GM23338 (cell line): ENCODE results near the gene SRSF9. TPM values are rescaled to one million over a fixed set of nuclear protein-coding genes. Genes with fewer than 3 reads are reported as not detected.

ENCODE experiments used
- ATAC-seq: fragments of 200-7000 bp; cut with Tn5 transposase; 3 replicates; pipeline ENCODE4 v1.9.1; 2020
- DNase-seq: peaks from one replicate; pipeline ENCODE4 v3.0.0-alpha.2; 2015; ENCODE audit warnings: low spot score
- H2AFZ ChIP-seq: fragments of 200-600 bp; sonication (generic); 2 replicates; pipeline ENCODE4 v1.8.0; 2016; ENCODE audit warnings: antibody characterized with exemption, mild to moderate bottlenecking, moderate library complexity
- H3F3A ChIP-seq: fragments of 200-600 bp; sonication (generic); replicated peaks from 2 replicates; pipeline ENCODE4 v1.8.0; 2017; ENCODE audit warnings: antibody characterized with exemption, mixed run types, low read depth
- H3K27ac ChIP-seq: fragments of 200-600 bp; sonication (generic); 2 replicates; pipeline ENCODE4 v1.6.1; 2016; ENCODE audit warnings: low read depth
- H3K27me3 ChIP-seq: fragments of 200-600 bp; sonication (generic); 2 replicates; pipeline ENCODE4 v1.8.0; 2016; ENCODE audit warnings: mild to moderate bottlenecking, mixed run types, moderate library complexity; ENCODE audit not compliant: insufficient read depth
- H3K36me3 ChIP-seq: fragments of 200-600 bp; sonication (generic); 2 replicates; pipeline ENCODE4 v1.8.0; 2016; ENCODE audit warnings: mild to moderate bottlenecking; ENCODE audit not compliant: insufficient read depth
- H3K4me1 ChIP-seq: fragments of 200-600 bp; sonication (generic); 2 replicates; pipeline ENCODE4 v1.8.0; 2016; ENCODE audit warnings: mild to moderate bottlenecking, moderate library complexity; ENCODE audit not compliant: insufficient read depth
- H3K4me2 ChIP-seq: fragments of 200-600 bp; sonication (generic); 2 replicates; pipeline ENCODE4 v1.7.1; 2017; ENCODE audit warnings: mixed run types
- H3K4me3 ChIP-seq: fragments of 200-600 bp; sonication (generic); 2 replicates; pipeline ENCODE4 v1.6.1; 2016; ENCODE audit warnings: mixed run types
- H3K79me2 ChIP-seq: fragments of 200-600 bp; sonication (generic); replicated peaks from 2 replicates; pipeline ENCODE4 v1.8.0; 2017; ENCODE audit warnings: mild to moderate bottlenecking; ENCODE audit not compliant: insufficient read depth
- H3K9me2 ChIP-seq: fragments of 200-600 bp; sonication (generic); 2 replicates; pipeline ENCODE4 v1.8.0; 2017; ENCODE audit not compliant: insufficient read depth
- H4K20me1 ChIP-seq: fragments of 200-600 bp; sonication (generic); replicated peaks from 2 replicates; pipeline ENCODE4 v1.8.0; 2017; ENCODE audit warnings: mild to moderate bottlenecking; ENCODE audit not compliant: insufficient read depth
- H3K27ac Mint-ChIP-seq: 2 replicates; pipeline ENCODE4 v1.8.0; 2020; ENCODE audit warnings: inconsistent platforms, mild to moderate bottlenecking, moderate library complexity, mixed read lengths
- H3K27me3 Mint-ChIP-seq: 3 replicates; pipeline ENCODE4 v1.8.0; 2022; ENCODE audit warnings: low read depth, mild to moderate bottlenecking, moderate library complexity, mixed read lengths, inconsistent platforms; ENCODE audit not compliant: insufficient read depth, poor library complexity
- H3K36me3 Mint-ChIP-seq: 3 replicates; pipeline ENCODE4 v1.8.0; 2021; ENCODE audit warnings: low read depth, mild to moderate bottlenecking, inconsistent platforms, moderate library complexity, mixed read lengths
- H3K4me1 Mint-ChIP-seq: 3 replicates; pipeline ENCODE4 v1.8.0; 2020; ENCODE audit warnings: mild to moderate bottlenecking, inconsistent platforms, mixed read lengths
- H3K4me3 Mint-ChIP-seq: 3 replicates; pipeline ENCODE4 v1.8.0; 2021; ENCODE audit warnings: moderate library complexity, mild to moderate bottlenecking, inconsistent platforms, mixed read lengths
- H3K9me3 Mint-ChIP-seq: 3 replicates; pipeline ENCODE4 v1.8.0; 2020; ENCODE audit warnings: moderate library complexity, mild to moderate bottlenecking, inconsistent platforms, mixed read lengths
- CREB1 ChIP-seq: fragments of 250-450 bp; sonication (Bioruptor Pico); IDR thresholded peaks from 2 replicates; pipeline ENCODE4 v1.5.0; 2020; ENCODE audit warnings: low read depth, mild to moderate bottlenecking, moderate library complexity
- JUNB ChIP-seq: IDR thresholded peaks from one replicate; pipeline ENCODE4 v1.6.1; 2016; ENCODE audit warnings: antibody characterized with exemption; ENCODE audit not compliant: unreplicated experiment
- POLR2AphosphoS5 ChIP-seq: IDR thresholded peaks from 2 replicates; pipeline ENCODE4 v1.6.1; 2016; ENCODE audit warnings: antibody characterized with exemption, low read depth
- polyA plus RNA-seq: library from polyadenylated mRNA; unstranded; fragments of >200 nt; fragmentation: Nextera tagmentation; extraction: Ambion mirVana; gene quantifications from 2 replicates; pipeline ENCODE4 v1.2.1, GENCODE V29; 2016
- total RNA-seq: library from RNA; depleted of rRNA; stranded (reverse); fragments of >200 nt; shearing (Covaris generic); gene quantifications from 2 replicates; pipeline ENCODE4 v1.2.3, GENCODE V29; 2014
- TF ChIP-seq, protein P1 (sequence below): fragments of 250-450 bp; sonication (Bioruptor Pico); IDR thresholded peaks from 2 replicates; pipeline ENCODE4 v1.5.0; 2020; ENCODE audit warnings: mild to moderate bottlenecking, moderate library complexity
- TF ChIP-seq, protein P2 (sequence below): IDR thresholded peaks from one replicate; pipeline ENCODE4 v1.6.1; 2018; ENCODE audit warnings: antibody characterized with exemption; ENCODE audit not compliant: unreplicated experiment

Gene SRSF9
- total and polyA plus RNA-seq, 2 experiments from 2014 or later, result 250 to 481 TPM

DNA sequence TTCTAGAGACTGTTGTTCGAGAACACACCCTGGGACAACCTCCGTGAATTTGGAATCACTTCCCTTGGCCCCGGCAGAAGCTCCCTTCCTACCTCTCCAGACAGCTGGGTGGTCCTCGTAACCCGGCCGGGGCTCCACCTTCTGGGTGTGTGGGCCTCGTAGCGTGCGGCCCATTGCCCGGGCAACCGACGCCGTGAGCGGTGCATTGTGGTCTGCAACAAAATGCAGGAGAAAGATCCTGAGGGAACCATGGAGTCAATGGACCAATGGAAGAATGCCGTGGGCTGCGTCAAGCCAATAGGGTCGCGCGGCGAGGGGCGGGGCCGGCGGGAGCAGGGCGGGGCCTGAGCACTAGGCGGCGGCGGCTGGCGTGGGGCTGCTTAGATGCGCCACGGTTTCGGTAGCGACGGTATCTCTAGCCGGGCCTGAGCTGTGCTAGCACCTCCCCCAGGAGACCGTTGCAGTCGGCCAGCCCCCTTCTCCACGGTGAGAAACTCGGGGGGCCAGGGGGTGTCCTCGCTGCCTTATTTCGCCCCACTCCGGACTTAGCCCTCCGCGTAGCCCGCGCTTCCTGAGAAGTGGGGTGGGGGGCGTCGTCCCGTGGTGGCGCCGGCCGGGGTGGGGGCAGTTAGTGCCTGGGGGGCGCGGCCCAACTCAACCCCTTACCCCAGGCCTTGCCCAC is 26.3 kb upstream of the SRSF9 start, which contains the start of gene DYNLL1:
Gene DYNLL1, plus strand, starts transcription at position 383 of the 682 bp plus-strand sequence. CDS start 309 bp downstream, outside the sequence.
- peaks cover 23% of the 10 kb centered on the region for H3K79me2 ChIP-seq
- peak within 1 kb of the TSS; percentile 81 for H3K27ac ChIP-seq
- peak; percentile 91 for ATAC-seq

DNA sequence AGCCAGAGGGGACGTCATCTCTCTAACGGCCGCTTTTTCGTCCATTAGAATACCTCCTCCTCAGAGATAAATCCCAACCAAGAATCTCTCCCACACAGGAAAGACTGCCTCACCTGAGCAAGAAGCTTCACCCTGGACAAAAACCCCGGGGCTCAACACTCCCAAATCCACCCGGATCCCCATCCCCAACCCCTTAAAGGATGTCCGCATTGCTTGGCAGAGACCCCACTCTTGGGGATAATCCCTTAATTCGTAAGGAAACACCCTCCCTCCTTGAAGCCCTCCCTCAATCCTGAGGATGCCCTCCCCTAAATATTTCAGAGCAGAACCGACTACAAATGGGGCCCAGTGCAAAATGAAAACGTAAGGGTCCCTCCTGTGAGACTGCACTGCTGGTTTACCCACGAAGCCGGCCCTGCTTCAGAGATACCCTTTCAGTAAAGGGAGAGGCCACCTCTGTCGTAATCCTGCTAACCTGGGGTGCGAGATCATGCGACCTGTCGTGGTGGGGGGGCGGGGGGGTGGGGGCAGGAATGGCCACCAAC is 25.7 kb upstream of the SRSF9 start:
- Histone ChIP-seq H3K9me2 (no peaks in the 10 kb centered on the region), H3K27me3 (no peaks in the 10 kb centered on the region), H4K20me1 (peaks cover 19% of the 10 kb centered on the region), H2AFZ (peak overlapping the region; percentile 88), H3K4me2 (peak overlapping the region; percentile 81), H3K36me3 (peaks cover 10% of the 10 kb centered on the region; the same call in 1 of the 2 replicates), H3K4me1 (peaks cover 14% of the 10 kb centered on the region; the same call in 1 of the 2 replicates), H3K79me2 (peaks cover 23% of the 10 kb centered on the region), H3K27ac (no peak overlapping the region), H3K4me3 (peak overlapping the region; percentile 98), H3F3A (peaks cover 14% of the 10 kb centered on the region)
- Mint-ChIP-seq H3K27me3 (peaks cover 7% of the 10 kb centered on the region), H3K36me3 (peaks cover 34% of the 10 kb centered on the region), H3K4me3 (peak overlapping the region; percentile 97), H3K27ac (peak overlapping the region; percentile 91), H3K9me3 (peaks cover 2% of the 10 kb centered on the region; the same call in 2 of the 3 replicates), H3K4me1 (peaks cover 21% of the 10 kb centered on the region)
- TF ChIP-seq, protein P1, sequence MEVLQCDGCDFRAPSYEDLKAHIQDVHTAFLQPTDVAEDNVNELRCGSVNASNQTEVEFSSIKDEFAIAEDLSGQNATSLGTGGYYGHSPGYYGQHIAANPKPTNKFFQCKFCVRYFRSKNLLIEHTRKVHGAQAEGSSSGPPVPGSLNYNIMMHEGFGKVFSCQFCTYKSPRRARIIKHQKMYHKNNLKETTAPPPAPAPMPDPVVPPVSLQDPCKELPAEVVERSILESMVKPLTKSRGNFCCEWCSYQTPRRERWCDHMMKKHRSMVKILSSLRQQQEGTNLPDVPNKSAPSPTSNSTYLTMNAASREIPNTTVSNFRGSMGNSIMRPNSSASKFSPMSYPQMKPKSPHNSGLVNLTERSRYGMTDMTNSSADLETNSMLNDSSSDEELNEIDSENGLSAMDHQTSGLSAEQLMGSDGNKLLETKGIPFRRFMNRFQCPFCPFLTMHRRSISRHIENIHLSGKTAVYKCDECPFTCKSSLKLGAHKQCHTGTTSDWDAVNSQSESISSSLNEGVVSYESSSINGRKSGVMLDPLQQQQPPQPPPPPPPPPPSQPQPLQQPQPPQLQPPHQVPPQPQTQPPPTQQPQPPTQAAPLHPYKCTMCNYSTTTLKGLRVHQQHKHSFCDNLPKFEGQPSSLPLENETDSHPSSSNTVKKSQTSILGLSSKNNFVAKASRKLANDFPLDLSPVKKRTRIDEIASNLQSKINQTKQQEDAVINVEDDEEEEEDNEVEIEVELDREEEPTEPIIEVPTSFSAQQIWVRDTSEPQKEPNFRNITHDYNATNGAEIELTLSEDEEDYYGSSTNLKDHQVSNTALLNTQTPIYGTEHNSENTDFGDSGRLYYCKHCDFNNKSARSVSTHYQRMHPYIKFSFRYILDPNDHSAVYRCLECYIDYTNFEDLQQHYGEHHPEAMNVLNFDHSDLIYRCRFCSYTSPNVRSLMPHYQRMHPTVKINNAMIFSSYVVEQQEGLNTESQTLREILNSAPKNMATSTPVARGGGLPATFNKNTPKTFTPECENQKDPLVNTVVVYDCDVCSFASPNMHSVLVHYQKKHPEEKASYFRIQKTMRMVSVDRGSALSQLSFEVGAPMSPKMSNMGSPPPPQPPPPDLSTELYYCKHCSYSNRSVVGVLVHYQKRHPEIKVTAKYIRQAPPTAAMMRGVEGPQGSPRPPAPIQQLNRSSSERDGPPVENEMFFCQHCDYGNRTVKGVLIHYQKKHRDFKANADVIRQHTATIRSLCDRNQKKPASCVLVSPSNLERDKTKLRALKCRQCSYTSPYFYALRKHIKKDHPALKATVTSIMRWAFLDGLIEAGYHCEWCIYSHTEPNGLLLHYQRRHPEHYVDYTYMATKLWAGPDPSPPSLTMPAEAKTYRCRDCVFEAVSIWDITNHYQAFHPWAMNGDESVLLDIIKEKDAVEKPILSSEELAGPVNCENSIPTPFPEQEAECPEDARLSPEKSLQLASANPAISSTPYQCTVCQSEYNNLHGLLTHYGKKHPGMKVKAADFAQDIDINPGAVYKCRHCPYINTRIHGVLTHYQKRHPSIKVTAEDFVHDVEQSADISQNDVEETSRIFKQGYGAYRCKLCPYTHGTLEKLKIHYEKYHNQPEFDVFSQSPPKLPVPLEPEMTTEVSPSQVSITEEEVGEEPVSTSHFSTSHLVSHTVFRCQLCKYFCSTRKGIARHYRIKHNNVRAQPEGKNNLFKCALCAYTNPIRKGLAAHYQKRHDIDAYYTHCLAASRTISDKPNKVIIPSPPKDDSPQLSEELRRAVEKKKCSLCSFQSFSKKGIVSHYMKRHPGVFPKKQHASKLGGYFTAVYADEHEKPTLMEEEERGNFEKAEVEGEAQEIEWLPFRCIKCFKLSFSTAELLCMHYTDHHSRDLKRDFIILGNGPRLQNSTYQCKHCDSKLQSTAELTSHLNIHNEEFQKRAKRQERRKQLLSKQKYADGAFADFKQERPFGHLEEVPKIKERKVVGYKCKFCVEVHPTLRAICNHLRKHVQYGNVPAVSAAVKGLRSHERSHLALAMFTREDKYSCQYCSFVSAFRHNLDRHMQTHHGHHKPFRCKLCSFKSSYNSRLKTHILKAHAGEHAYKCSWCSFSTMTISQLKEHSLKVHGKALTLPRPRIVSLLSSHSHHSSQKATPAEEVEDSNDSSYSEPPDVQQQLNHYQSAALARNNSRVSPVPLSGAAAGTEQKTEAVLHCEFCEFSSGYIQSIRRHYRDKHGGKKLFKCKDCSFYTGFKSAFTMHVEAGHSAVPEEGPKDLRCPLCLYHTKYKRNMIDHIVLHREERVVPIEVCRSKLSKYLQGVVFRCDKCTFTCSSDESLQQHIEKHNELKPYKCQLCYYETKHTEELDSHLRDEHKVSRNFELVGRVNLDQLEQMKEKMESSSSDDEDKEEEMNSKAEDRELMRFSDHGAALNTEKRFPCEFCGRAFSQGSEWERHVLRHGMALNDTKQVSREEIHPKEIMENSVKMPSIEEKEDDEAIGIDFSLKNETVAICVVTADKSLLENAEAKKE (CRISPR knock-in tag), result no peak
- TF ChIP-seq CREB1 (CRISPR knock-in tag), result 0 out of 2 replicates have a peak, but pooled peaks have one; percentile 12
- DNase-seq, result peak; percentile 28
- peak; percentile 25 for ATAC-seq

More for the DNA sequence above, 26.3 kb upstream of the SRSF9 start, which contains the start of gene DYNLL1:
- H3K27me3 Mint-ChIP-seq, result peaks cover 9% of the 10 kb centered on the region
- Histone ChIP-seq H2AFZ (peak within 1 kb of the TSS; percentile 88), H3K4me3 (peak within 1 kb of the TSS; percentile 98), H3K9me2 (no peaks in the 10 kb centered on the region), H4K20me1 (peaks cover 19% of the 10 kb centered on the region), H3K4me2 (peak within 1 kb of the TSS; percentile 99), H3K4me1 (peaks cover 14% of the 10 kb centered on the region; the same call in 1 of the 2 replicates), H3K27me3 (no peaks in the 10 kb centered on the region), H3F3A (peaks cover 14% of the 10 kb centered on the region), H3K36me3 (peaks cover 10% of the 10 kb centered on the region; the same call in 1 of the 2 replicates)
- peak; percentile 98 for DNase-seq
- H3K27ac Mint-ChIP-seq, result peak within 1 kb of the TSS; percentile 97
- peaks cover 40% of the 10 kb centered on the region for H3K36me3 Mint-ChIP-seq
- peak; percentile 98 for TF ChIP-seq POLR2AphosphoS5
- TF ChIP-seq CREB1 (CRISPR knock-in tag), result peak; percentile 72
- no peak for TF ChIP-seq JUNB
- TF ChIP-seq, protein P2, sequence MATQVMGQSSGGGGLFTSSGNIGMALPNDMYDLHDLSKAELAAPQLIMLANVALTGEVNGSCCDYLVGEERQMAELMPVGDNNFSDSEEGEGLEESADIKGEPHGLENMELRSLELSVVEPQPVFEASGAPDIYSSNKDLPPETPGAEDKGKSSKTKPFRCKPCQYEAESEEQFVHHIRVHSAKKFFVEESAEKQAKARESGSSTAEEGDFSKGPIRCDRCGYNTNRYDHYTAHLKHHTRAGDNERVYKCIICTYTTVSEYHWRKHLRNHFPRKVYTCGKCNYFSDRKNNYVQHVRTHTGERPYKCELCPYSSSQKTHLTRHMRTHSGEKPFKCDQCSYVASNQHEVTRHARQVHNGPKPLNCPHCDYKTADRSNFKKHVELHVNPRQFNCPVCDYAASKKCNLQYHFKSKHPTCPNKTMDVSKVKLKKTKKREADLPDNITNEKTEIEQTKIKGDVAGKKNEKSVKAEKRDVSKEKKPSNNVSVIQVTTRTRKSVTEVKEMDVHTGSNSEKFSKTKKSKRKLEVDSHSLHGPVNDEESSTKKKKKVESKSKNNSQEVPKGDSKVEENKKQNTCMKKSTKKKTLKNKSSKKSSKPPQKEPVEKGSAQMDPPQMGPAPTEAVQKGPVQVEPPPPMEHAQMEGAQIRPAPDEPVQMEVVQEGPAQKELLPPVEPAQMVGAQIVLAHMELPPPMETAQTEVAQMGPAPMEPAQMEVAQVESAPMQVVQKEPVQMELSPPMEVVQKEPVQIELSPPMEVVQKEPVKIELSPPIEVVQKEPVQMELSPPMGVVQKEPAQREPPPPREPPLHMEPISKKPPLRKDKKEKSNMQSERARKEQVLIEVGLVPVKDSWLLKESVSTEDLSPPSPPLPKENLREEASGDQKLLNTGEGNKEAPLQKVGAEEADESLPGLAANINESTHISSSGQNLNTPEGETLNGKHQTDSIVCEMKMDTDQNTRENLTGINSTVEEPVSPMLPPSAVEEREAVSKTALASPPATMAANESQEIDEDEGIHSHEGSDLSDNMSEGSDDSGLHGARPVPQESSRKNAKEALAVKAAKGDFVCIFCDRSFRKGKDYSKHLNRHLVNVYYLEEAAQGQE, result peak; percentile 55
- H3K4me3 Mint-ChIP-seq, result peak within 1 kb of the TSS; percentile 97
- peaks cover 2% of the 10 kb centered on the region; the same call in 2 of the 3 replicates for H3K9me3 Mint-ChIP-seq
- peaks cover 21% of the 10 kb centered on the region for H3K4me1 Mint-ChIP-seq
